ENCODE data around the gene ATOH7. TPM values are rescaled to one million over a fixed set of nuclear protein-coding genes. Genes with fewer than 3 reads are reported as not detected.

Gene ATOH7
- total and polyA plus RNA-seq, 10 donors = 0.04 to 0.10 (median 0.08) TPM; not detected in 7

DNA sequence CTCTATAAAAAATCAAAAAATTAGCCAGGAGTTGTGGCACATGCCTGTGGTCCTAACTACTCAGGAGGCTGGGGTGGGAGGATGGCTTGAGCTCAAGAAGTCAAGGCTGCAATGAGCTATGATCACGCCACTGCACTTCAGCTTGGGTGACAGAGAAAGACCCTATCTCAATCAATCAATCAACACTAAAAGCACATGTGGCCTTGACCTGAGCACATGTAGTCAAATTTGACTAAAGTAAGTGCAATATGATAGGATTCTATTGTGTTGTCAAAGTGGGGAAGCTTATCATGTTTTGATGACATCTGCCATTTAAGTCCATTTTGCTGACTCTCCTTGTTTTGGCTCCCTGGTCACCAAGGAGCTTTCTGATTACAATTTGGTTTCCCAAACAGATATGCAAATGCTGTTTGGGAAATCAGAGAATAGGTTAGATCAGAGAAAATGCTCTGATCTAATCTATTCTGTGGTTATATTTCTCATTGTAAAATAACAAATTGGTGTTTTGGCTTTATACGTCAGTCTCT lies 43.8 kb upstream of the ATOH7 start:
- peaks cover 3 to 37% (median 28%) of the 10 kb centered on the region in 8 donors for H3K9me3 ChIP-seq
- H3K4me1 ChIP-seq = no peaks in the 10 kb centered on the region
- TF ChIP-seq POLR2A (IDR thresholded peaks at IDR 0.05) (no peak), POLR2AphosphoS5 (IDR thresholded peaks at IDR 0.05) (no peak)
- TF ChIP-seq, protein P1, sequence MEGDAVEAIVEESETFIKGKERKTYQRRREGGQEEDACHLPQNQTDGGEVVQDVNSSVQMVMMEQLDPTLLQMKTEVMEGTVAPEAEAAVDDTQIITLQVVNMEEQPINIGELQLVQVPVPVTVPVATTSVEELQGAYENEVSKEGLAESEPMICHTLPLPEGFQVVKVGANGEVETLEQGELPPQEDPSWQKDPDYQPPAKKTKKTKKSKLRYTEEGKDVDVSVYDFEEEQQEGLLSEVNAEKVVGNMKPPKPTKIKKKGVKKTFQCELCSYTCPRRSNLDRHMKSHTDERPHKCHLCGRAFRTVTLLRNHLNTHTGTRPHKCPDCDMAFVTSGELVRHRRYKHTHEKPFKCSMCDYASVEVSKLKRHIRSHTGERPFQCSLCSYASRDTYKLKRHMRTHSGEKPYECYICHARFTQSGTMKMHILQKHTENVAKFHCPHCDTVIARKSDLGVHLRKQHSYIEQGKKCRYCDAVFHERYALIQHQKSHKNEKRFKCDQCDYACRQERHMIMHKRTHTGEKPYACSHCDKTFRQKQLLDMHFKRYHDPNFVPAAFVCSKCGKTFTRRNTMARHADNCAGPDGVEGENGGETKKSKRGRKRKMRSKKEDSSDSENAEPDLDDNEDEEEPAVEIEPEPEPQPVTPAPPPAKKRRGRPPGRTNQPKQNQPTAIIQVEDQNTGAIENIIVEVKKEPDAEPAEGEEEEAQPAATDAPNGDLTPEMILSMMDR (IDR thresholded peaks at IDR 0.05 in 8 of 11, conservative IDR thresholded peaks at IDR 0.05 in 3 of 11) = no peak
- intact Hi-C loops (cut with DNase I; ENCODE audit: low total_unique reads) = no loop called here
- no peak for DNase-seq
- no peak overlapping the region for H3K4me3 ChIP-seq
- no peaks in the 10 kb centered on the region for H3K27me3 ChIP-seq (replicated peaks in 1 of 7)
- no peaks in the 10 kb centered on the region for H3K36me3 ChIP-seq
- no peak overlapping the region for H3K27ac ChIP-seq
- WGBS, 5 donors = 86 to 93% (median 92%) methylated on average over 2 of the region's 2 CpGs

DNA sequence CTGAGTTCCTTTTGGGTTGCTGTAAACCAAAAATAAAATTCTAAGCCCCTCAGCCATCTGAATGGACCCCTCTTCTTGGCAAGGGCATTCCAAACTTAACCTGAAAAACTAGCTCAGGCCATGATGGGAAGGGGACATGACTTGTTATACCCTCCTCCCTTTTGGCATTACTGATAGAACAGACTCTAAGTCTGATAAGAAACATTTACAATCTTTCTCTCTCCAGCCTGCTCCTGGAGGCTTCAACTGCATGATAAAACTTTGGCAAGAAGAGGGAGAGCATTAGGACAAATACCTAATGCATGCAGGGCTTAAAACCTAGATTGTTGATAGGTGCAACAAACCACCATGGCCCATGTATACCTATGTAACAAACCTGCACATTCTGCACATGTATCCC lies 40.9 kb upstream of the ATOH7 start:
- Histone ChIP-seq H3K36me3 (no peaks in the 10 kb centered on the region), H3K27me3 (replicated peaks in 1 of 7) (no peaks in the 10 kb centered on the region), H3K4me1 (no peaks in the 10 kb centered on the region), H3K27ac (no peak overlapping the region), H3K4me3 (no peak overlapping the region), H3K9me3 (peaks cover 3 to 18% (median 15%) of the 10 kb centered on the region in 8 donors)
- DNase-seq = no peak
- intact Hi-C loops (cut with DNase I; ENCODE audit: low total_unique reads) = no loop called here
- TF ChIP-seq POLR2A (IDR thresholded peaks at IDR 0.05) (no peak), POLR2AphosphoS5 (IDR thresholded peaks at IDR 0.05) (no peak)
- TF ChIP-seq, protein P1 (IDR thresholded peaks at IDR 0.05 in 8 of 11, conservative IDR thresholded peaks at IDR 0.05 in 3 of 11) = no peak

DNA sequence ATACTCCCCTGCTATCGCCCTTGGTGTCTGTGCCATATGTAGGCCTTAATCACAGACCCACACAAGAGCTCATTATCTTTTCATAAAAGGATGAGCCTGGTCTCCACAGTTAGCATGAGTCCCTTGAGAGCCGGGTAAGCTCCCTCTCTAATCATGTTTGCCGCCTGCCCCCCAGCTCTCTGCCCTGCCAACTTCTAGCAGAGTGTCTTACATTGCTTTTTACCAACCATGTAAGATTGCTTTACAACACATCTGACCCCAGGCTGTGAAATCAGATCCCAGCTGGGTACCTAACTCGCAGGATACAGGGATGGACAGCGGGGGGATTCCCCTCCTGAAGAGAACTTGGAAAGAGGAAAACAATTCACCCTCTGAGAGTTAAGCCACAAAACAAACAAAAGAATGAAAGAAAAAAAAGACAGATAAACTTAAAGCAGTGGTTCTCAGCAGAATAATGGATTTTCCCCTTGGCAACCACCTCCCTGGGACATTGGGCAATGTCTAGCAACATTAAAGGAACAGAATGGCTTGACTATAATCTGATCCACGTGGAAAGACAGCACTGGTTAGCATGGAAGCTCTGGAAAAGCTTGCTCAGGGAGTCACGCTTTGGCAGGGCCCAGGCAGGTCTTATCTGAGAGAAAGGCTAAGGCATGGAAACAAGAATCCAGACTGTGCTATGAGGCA lies 39.4 kb upstream of the ATOH7 start:
- DNase-seq = no peak
- Histone ChIP-seq H3K4me1 (no peaks in the 10 kb centered on the region), H3K27ac (no peak overlapping the region), H3K4me3 (no peak overlapping the region), H3K36me3 (no peaks in the 10 kb centered on the region), H3K27me3 (replicated peaks in 1 of 7) (no peaks in the 10 kb centered on the region), H3K9me3 (peaks cover 0 to 3% (median under 1%) of the 10 kb centered on the region in 8 donors)
- 80 to 88% (median 81%) methylated on average over 7 of the region's 7 CpGs for WGBS, 5 donors
- no peak for TF ChIP-seq POLR2A (IDR thresholded peaks at IDR 0.05)
- no peak for TF ChIP-seq POLR2AphosphoS5 (IDR thresholded peaks at IDR 0.05)
- intact Hi-C loops (cut with DNase I; ENCODE audit: low total_unique reads) = no loop called here

DNA sequence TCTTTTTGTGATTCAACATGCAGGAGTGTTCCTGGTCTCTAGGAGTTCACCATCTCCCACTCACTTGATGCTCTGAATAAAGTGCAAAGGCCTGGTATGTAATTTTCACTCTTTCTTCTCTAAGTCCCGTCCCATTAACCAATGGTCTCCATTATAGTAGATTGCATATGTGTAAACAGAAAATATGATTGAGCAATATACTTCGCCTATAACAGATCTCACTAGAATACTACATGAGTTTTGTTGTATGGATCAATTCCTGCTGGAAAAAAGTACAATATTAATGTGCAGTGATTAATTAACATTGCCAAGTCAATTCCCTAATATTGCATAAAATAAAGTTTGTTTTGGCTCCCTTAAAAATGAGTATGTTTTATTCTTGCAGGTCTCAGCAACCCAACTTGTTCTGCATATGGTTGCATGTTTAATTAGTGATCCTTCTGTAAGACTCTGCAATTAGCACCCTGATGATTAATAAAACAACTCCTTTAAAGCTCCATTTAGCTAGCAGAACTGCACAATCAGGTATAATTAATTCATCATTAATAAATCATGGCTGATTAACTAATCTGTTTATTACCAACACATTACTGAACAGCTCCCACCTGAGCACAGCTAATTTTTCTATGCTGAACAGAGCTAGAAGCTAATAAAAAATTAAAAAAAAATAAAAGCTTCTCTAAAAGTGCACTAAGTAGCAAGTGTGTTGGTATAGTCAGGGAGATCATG lies 37.8 kb upstream of the ATOH7 start:
- 75 to 96% (median 90%) methylated on average over 2 of the region's 2 CpGs for WGBS, 5 donors
- H3K27ac ChIP-seq = no peak overlapping the region
- H3K36me3 ChIP-seq = no peaks in the 10 kb centered on the region
- no peaks in the 10 kb centered on the region for H3K27me3 ChIP-seq (replicated peaks in 1 of 7)
- TF ChIP-seq POLR2A (IDR thresholded peaks at IDR 0.05) (no peak), POLR2AphosphoS5 (IDR thresholded peaks at IDR 0.05) (no peak)
- TF ChIP-seq, protein P1 (IDR thresholded peaks at IDR 0.05 in 8 of 11, conservative IDR thresholded peaks at IDR 0.05 in 3 of 11) = no peak
- no peak overlapping the region for H3K4me3 ChIP-seq
- peaks cover 0 to 12% (median 8%) of the 10 kb centered on the region in 8 donors for H3K9me3 ChIP-seq
- H3K4me1 ChIP-seq = no peaks in the 10 kb centered on the region
- DNase-seq = no peak
- intact Hi-C loops (cut with DNase I; ENCODE audit: low total_unique reads) = no loop called here
